Natural killer cell (primary cell): ENCODE data around the gene CREB1. TPM values are rescaled to one million over a fixed set of nuclear protein-coding genes. Genes with fewer than 3 reads are reported as not detected.
A peak's percentile ranks its signal among the peaks of the same experiment; 100 is the strongest.

Experiments used
- ATAC-seq, 3 donors: fragments of 150-1000 bp in 2 of 3; fragments of 200-7000 bp in 1 of 3; cut with Tn5 transposase; 1 replicate in 1 of 3; 2 replicates in 2 of 3; pipeline ENCODE4 v1.10.0; 2021; ENCODE audit warnings: mild to moderate bottlenecking in 2 of 3, moderate library complexity in 2 of 3
- DNase-seq, 2 donors: peaks; one replicate each; pipeline versions ENCODE4 v3.0.0 to v3.0.0-alpha.2; 2013 to 2021; ENCODE audit warnings: mixed read lengths in 1 of 2
- H3K27ac ChIP-seq: one replicate; pipeline ENCODE4 v1.5.1; 2013; ENCODE audit warnings: mild to moderate bottlenecking, low read length
- H3K27me3 ChIP-seq: one replicate; pipeline ENCODE4 v1.6.1; 2013; ENCODE audit warnings: low read length; ENCODE audit not compliant: control insufficient read depth, insufficient read depth
- H3K36me3 ChIP-seq: one replicate; pipeline ENCODE4 v1.6.1; 2013; ENCODE audit warnings: low read length; ENCODE audit not compliant: control insufficient read depth, insufficient read depth
- H3K4me1 ChIP-seq: one replicate; pipeline ENCODE4 v1.6.1; 2013; ENCODE audit warnings: low read length; ENCODE audit not compliant: control insufficient read depth, insufficient read depth
- H3K4me3 ChIP-seq: one replicate; pipeline ENCODE4 v1.5.1; 2013; ENCODE audit warnings: low read length
- H3K9me3 ChIP-seq: one replicate; pipeline ENCODE4 v1.6.1; 2013; ENCODE audit warnings: low read length; ENCODE audit not compliant: control insufficient read depth, insufficient read depth
- H3K27ac Mint-ChIP-seq, 2 donors: one replicate each; pipeline ENCODE4 v1.8.0; 2022; ENCODE audit warnings: mild to moderate bottlenecking in 2 of 2, mixed read lengths in 2 of 2, moderate library complexity in 1 of 2
- H3K27me3 Mint-ChIP-seq, 2 donors: one replicate each; pipeline ENCODE4 v1.8.0; 2022; ENCODE audit warnings: low read depth in 2 of 2, mixed read lengths in 2 of 2
- H3K36me3 Mint-ChIP-seq: one replicate; pipeline ENCODE4 v1.8.0; 2022; ENCODE audit warnings: mixed read lengths
- H3K4me1 Mint-ChIP-seq, 2 donors: one replicate each; pipeline ENCODE4 v1.8.0; 2022; ENCODE audit warnings: mixed read lengths in 2 of 2
- H3K4me3 Mint-ChIP-seq: one replicate; pipeline ENCODE4 v1.8.0; 2022; ENCODE audit warnings: mild to moderate bottlenecking, moderate library complexity, mixed read lengths
- H3K9me3 Mint-ChIP-seq, 2 donors: one replicate each; pipeline ENCODE4 v1.8.0; 2022; ENCODE audit warnings: mixed read lengths in 2 of 2
- WGBS: methylation state at CpG from one replicate; pipeline ENCODE4 v1.1.7; 2013; ENCODE audit warnings: missing lambda C conversion rate; ENCODE audit not compliant: insufficient coverage; 5-methylcytosine and 5-hydroxymethylcytosine counted together
- intact Hi-C: fragments of 100-400 bp; cut with micrococcal nuclease; formaldehyde crosslinking; loops from one replicate; pipeline ENCODE4 v1.14.2; 2022
- total RNA-seq, 4 donors: library from RNA; stranded (reverse); fragments of 120-200 nt in 1 of 4; gene quantifications; one replicate each; pipeline versions ENCODE4 v1.2.3 to v1.2.4, GENCODE V29; 2013 to 2022
- TF ChIP-seq, protein P1 (sequence below): fragments of 200-600 bp; IDR thresholded peaks from one replicate; pipeline ENCODE4 v1.8.0; 2022; ENCODE audit warnings: antibody characterized with exemption

The CREB1 gene
- total RNA-seq, 3 donors from 2014 or later (not counting 1 experiment from before 2014, with no cell fraction given): 88.1 to 107 (median 106) TPM

DNA sequence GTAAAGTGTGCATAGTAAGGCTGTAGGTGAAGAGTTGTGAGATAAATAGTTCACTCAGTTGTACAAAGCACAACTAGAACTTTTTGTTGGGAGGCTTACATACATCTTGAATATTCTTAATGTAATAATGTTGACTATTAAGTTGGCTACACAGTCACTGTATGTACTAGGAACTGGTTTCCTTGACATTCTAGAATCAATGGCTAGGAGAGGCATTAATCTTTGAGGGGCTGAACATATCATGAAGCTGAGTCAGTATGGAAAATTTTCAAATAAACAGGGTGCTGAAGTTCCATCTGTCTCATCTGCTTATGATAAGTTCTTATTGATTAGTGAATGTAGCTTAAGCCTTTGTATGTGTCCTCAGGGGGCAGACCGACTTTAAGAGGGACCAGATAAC is 72.0 kb downstream of the CREB1 start:
- H3K4me1 ChIP-seq: no peaks in the 10 kb centered on the region
- Mint-ChIP-seq H3K27me3 (no peaks in the 10 kb centered on the region), H3K4me3 (no peak overlapping the region), H3K4me1 (peaks cover 21 to 24% of the 10 kb centered on the region in 2 donors), H3K9me3 (no peaks in the 10 kb centered on the region), H3K36me3 (no peaks in the 10 kb centered on the region), H3K27ac (peak overlapping the region; percentile 24 to 35)
- no peak for DNase-seq
- intact Hi-C loops: no loop called here
- no peak for ATAC-seq
- H3K36me3 ChIP-seq: peaks cover 16% of the 10 kb centered on the region
- no peak overlapping the region for H3K27ac ChIP-seq
- no CpG with 5 or more reads among the region's 1 CpG for WGBS
- no peak overlapping the region for H3K4me3 ChIP-seq
- H3K27me3 ChIP-seq: no peaks in the 10 kb centered on the region
- no peaks in the 10 kb centered on the region for H3K9me3 ChIP-seq
- TF ChIP-seq, protein P1, sequence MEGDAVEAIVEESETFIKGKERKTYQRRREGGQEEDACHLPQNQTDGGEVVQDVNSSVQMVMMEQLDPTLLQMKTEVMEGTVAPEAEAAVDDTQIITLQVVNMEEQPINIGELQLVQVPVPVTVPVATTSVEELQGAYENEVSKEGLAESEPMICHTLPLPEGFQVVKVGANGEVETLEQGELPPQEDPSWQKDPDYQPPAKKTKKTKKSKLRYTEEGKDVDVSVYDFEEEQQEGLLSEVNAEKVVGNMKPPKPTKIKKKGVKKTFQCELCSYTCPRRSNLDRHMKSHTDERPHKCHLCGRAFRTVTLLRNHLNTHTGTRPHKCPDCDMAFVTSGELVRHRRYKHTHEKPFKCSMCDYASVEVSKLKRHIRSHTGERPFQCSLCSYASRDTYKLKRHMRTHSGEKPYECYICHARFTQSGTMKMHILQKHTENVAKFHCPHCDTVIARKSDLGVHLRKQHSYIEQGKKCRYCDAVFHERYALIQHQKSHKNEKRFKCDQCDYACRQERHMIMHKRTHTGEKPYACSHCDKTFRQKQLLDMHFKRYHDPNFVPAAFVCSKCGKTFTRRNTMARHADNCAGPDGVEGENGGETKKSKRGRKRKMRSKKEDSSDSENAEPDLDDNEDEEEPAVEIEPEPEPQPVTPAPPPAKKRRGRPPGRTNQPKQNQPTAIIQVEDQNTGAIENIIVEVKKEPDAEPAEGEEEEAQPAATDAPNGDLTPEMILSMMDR: no peak

DNA sequence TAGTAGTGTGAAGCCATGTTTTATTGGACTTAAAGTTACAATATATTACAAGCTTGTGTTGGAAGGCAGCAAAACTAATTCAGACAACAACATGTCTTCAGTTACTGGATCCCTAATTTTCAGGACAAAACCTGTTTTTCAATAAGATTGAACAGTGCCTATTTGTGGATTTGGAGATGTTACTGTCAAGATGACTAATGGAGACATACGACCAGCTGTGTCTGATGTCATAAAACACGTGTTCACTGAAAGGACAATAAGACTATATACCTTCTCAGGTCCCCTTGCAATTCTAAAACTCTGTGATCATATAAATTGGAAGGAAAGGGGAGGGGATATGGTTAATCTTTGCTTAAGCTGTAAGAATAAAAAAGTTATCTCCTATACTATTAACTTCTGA is 73.7 kb downstream of the CREB1 start:
- Histone ChIP-seq H3K27ac (no peak overlapping the region), H3K4me1 (no peaks in the 10 kb centered on the region), H3K9me3 (no peaks in the 10 kb centered on the region), H3K36me3 (peaks cover 6% of the 10 kb centered on the region), H3K4me3 (no peak overlapping the region), H3K27me3 (no peaks in the 10 kb centered on the region)
- Mint-ChIP-seq H3K4me3 (no peak overlapping the region), H3K27me3 (no peaks in the 10 kb centered on the region), H3K4me1 (peaks cover 21 to 24% of the 10 kb centered on the region in 2 donors), H3K36me3 (no peaks in the 10 kb centered on the region), H3K27ac (peak overlapping the region; percentile 7 to 35), H3K9me3 (no peaks in the 10 kb centered on the region)
- TF ChIP-seq, protein P1: no peak
- 86% methylated on average over 1 of the region's 2 CpGs for WGBS
- no peak for DNase-seq
- ATAC-seq: no peak
- intact Hi-C loops: no loop called here

DNA sequence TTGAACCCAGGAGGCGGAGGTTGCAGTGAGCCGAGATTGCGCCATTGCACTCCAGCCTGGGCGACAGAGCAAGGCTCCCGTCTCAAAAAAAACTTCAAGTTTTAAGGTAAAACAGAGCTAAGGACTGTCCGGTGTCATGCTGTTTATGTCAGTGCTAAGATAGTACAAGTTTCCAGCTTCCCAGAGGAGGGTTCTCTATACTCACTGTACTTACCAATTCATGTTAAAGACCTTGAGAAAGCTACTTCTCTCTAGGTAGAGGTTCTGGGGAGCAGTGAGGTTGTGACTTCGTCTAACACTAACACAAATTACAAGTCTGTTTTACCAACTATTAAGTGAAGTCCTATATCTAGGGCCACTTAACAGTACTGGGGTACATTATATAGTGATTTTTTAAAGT is 76.6 kb downstream of the CREB1 start:
- 96% methylated on average over 6 of the region's 7 CpGs for WGBS
- intact Hi-C loops: no loop called here
- Mint-ChIP-seq H3K4me1 (peaks cover 21 to 22% of the 10 kb centered on the region in 2 donors), H3K36me3 (no peaks in the 10 kb centered on the region), H3K27ac (peak overlapping the region; percentile 35 to 64), H3K4me3 (no peak overlapping the region), H3K27me3 (no peaks in the 10 kb centered on the region), H3K9me3 (no peaks in the 10 kb centered on the region)
- ATAC-seq (no peak), DNase-seq (no peak)
- H3K36me3 ChIP-seq: peaks cover 2% of the 10 kb centered on the region
- no peaks in the 10 kb centered on the region for H3K27me3 ChIP-seq
- H3K4me3 ChIP-seq: no peak overlapping the region
- no peaks in the 10 kb centered on the region for H3K4me1 ChIP-seq
- TF ChIP-seq, protein P1: no peak
- no peaks in the 10 kb centered on the region for H3K9me3 ChIP-seq
- no peak overlapping the region for H3K27ac ChIP-seq

DNA sequence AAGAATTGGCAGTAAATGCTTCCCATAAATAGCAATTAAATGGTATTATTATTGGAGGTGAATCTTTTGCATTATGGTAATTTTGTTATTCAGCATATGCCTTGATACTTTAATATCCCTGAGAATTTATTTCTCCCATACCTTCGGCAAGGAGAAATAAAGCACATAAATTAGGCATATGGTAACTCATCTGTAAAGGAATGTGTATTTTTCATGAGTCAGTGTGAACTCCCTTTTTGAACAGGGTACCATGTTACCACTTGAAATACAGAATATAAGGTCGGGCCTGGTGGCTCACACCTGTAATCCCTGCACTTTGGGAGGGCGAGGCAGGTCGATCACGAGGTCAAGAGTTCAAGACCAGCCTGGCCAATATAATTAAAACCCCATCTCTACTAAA is 77.1 kb downstream of the CREB1 start:
- DNase-seq (no peak), ATAC-seq (no peak)
- TF ChIP-seq, protein P1: no peak
- Histone ChIP-seq H3K36me3 (peaks cover 2% of the 10 kb centered on the region), H3K9me3 (no peaks in the 10 kb centered on the region), H3K27ac (no peak overlapping the region), H3K27me3 (no peaks in the 10 kb centered on the region), H3K4me3 (no peak overlapping the region), H3K4me1 (no peaks in the 10 kb centered on the region)
- Mint-ChIP-seq H3K4me3 (no peak overlapping the region), H3K4me1 (peaks cover 18% of the 10 kb centered on the region in 2 donors), H3K27me3 (no peaks in the 10 kb centered on the region), H3K9me3 (no peaks in the 10 kb centered on the region), H3K36me3 (no peaks in the 10 kb centered on the region), H3K27ac (peak overlapping the region in 1 of 2 donors; percentile 35)
- WGBS: 99% methylated on average over 4 of the region's 5 CpGs
- intact Hi-C loops: no loop called here
